GM19025 (cell line): ENCODE data around the gene C3AR1.

Experiments used
- ATAC-seq: cut with Tn5 transposase; IDR thresholded peaks from one replicate; pipeline ENCODE4 v1.9.1; 2021; ENCODE audit warnings: mild to moderate bottlenecking, low read depth, moderate library complexity; ENCODE audit not compliant: unreplicated experiment

The C3AR1 gene

GRCh38 chr12:8058506-8058905, 7.7 kb downstream of the C3AR1 start:
- no peak for ATAC-seq

- no peak for ATAC-seq
Observed at GRCh38 chr12:8057839-8058238, 8.3 kb downstream of the C3AR1 start.

GRCh38 chr12:8057306-8057705, 8.9 kb downstream of the C3AR1 start:
- no peak for ATAC-seq

GRCh38 chr12:8054816-8055215, 11.3 kb downstream of the C3AR1 start:
- no peak for ATAC-seq

- no peak for ATAC-seq
Observed at GRCh38 chr12:8052679-8053078, 13.5 kb downstream of the C3AR1 start.

GRCh38 chr12:8050600-8051250, 15.4 kb downstream of the C3AR1 start:
- ATAC-seq, result no peak

- no peak for ATAC-seq
Observed at GRCh38 chr12:8048906-8049305, 17.3 kb downstream of the C3AR1 start.

- no peak for ATAC-seq
Observed at GRCh38 chr12:8047842-8048241, 18.3 kb downstream of the C3AR1 start.

GRCh38 chr12:8045952-8046944, 19.9 kb downstream of the C3AR1 start:
- ATAC-seq, result no peak

- no peak for ATAC-seq
Observed at GRCh38 chr12:8040791-8041190, 25.4 kb downstream of the C3AR1 start.

GRCh38 chr12:8038659-8039114, 27.5 kb downstream of the C3AR1 start:
- ATAC-seq, result no peak

GRCh38 chr12:8037947-8038346, 28.2 kb downstream of the C3AR1 start:
- ATAC-seq, result no peak

GRCh38 chr12:8037046-8037663, 29.0 kb downstream of the C3AR1 start:
- ATAC-seq, result no peak

- no peak for ATAC-seq
Observed at GRCh38 chr12:8036346-8036745, 29.8 kb downstream of the C3AR1 start.

- ATAC-seq, result no peak
Observed at GRCh38 chr12:8035440-8036010, 30.6 kb downstream of the C3AR1 start.

- ATAC-seq, result no peak
Observed at GRCh38 chr12:8034802-8035201, 31.4 kb downstream of the C3AR1 start.

- ATAC-seq, result no peak
Observed at GRCh38 chr12:8033153-8034044, 32.8 kb downstream of the C3AR1 start.

- peak; percentile 82 for ATAC-seq
Observed at GRCh38 chr12:8032242-8033152, 33.7 kb downstream of the C3AR1 start, which contains the start of gene FOXJ2. FOXJ2 (plus strand) TSS chr12:8032716; CDS start chr12:8039833, 7,117 bp downstream.

- no peak for ATAC-seq
Observed at GRCh38 chr12:8031872-8032241, 34.3 kb downstream of the C3AR1 start.
